Epidermal melanocyte (primary cell): Measurements from ENCODE around the gene CD180.

ENCODE experiments used
- DNase-seq: peaks from one replicate; pipeline ENCODE4 v3.0.0; 2011; ENCODE audit warnings: low spot score; ENCODE audit not compliant: insufficient read length

The CD180 gene

DNA sequence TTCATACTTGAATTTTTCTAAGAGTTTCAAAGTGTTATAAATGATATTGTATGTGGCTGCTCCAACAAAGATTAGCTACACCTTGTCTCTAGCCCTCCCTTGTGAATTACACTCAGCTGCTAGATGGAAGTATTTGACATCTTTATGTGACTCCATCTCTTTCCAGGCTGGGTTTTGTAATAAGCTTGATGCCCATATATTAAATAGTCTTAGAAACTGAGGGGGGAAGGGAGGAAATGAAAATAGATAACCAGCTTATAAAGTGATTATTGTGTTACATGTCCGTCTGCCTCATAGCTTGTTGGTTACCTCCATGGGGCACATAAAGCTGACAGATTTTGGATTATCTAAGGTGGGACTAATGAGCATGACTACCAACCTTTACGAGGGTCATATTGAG is 63.4 kb downstream of the CD180 start:
- no peak for DNase-seq

DNA sequence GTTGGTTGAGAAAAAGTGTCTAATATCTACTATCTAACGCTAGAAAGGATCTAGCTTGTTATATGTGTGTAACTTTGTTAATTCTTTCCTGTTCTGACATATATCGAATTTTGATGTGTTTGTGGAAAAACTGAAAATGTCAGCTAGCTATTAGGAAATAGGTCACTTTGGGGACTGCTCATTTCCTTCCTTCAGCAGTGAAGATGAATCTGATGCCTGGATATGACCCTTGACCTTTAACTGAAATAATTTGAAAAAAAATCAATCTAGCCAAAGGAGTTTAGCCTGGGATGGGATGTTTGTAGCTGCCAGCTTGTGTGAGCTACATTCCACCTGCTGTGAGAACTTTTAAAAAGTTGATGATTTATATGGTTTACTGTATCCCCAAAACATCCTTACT is 66.8 kb downstream of the CD180 start:
- DNase-seq: no peak
